ENCODE measurements around the gene CAMK2N2. TPM values are rescaled to one million over a fixed set of nuclear protein-coding genes. Genes with fewer than 3 reads are reported as not detected.

The CAMK2N2 gene
- total and polyA plus RNA-seq, 2 of the 4 experiments (the other 2 are of a cell fraction) = 0.34 TPM; not detected in 1

GRCh38 chr3:184299488-184300377 lies 38.4 kb upstream of the CAMK2N2 start:
- peak; percentile 15 for ATAC-seq (ENCODE audit: low read depth)
- WGBS, 2 experiments (ENCODE audit: extremely low coverage in 2 of 2, insufficient read length in 1 of 2) = 0% methylated on average over 10 of the region's 29 CpGs; no CpG with 5 or more reads in 1 of the 2 experiments
- peak overlapping the region; percentile 85 for H2BK5ac ChIP-seq (ENCODE audit: low read depth, low read length, poor library complexity, severe bottlenecking)

More at GRCh38 chr3:184299488-184300377, 38.4 kb upstream of the CAMK2N2 start:
- Histone ChIP-seq H3K23ac (ENCODE audit: low read depth, low read length) (peak overlapping the region; percentile 96), H2BK120ac (ENCODE audit: low read depth, low read length) (peak overlapping the region; percentile 64), H3K4me2 (ENCODE audit: low read depth, low read length) (peak overlapping the region; percentile 95), H3K27me3 (ENCODE audit: control insufficient read depth, insufficient read depth, low read length) (peaks cover 2% of the 10 kb centered on the region; the same call in 1 of the 2 replicates), H3K56ac (ENCODE audit: extremely low read depth, insufficient read depth, low read length) (peak overlapping the region; percentile 83), H3K9me1 (ENCODE audit: insufficient read depth, low read length) (no peaks in the 10 kb centered on the region; the same call in 1 of the 2 replicates), H3K4me3 (ENCODE audit: insufficient read depth, low read depth, low read length) (peak overlapping the region; percentile 96), H3K14ac (replicated peaks; ENCODE audit: low read depth, low read length) (peak overlapping the region; percentile 62), H2AFZ (replicated peaks; ENCODE audit: low read length, poor library complexity) (peak overlapping the region; percentile 86), H4K20me1 (ENCODE audit: insufficient read depth, low read length) (peaks cover 44% of the 10 kb centered on the region), H3K9me3 (ENCODE audit: control insufficient read depth, insufficient read depth, low read length) (no peaks in the 10 kb centered on the region), H2AK9ac (replicated peaks; ENCODE audit: low read depth, low read length, poor library complexity) (peak overlapping the region; percentile 98), H3K9ac (ENCODE audit: low read depth, low read length) (peak overlapping the region; percentile 93), H2BK15ac (ENCODE audit: low read depth, low read length) (peak overlapping the region; percentile 12; the same call in 1 of the 3 replicates), H4K91ac (ENCODE audit: insufficient read depth, low read depth, low read length) (peak overlapping the region; percentile 57), H3K36me3 (ENCODE audit: control insufficient read depth, insufficient read depth, low read length) (peaks cover 36% of the 10 kb centered on the region), H3K27ac (ENCODE audit: insufficient read depth, low read length) (peak overlapping the region; percentile 91), H4K5ac (ENCODE audit: low read depth, low read length) (peak overlapping the region; percentile 65), H2BK20ac (ENCODE audit: low read depth, low read length) (no peak overlapping the region), H3K18ac (ENCODE audit: low read depth, low read length) (no peak overlapping the region), H4K8ac (ENCODE audit: low read depth in 2 of 2, low read length in 2 of 2) (peak overlapping the region; percentile 0 to 67; a peak in 2 of 4 replicates), H3K4ac (ENCODE audit: low read depth, low read length) (peak overlapping the region; percentile 76), H3K4me1 (ENCODE audit: control insufficient read depth, insufficient read depth, low read length) (peaks cover 2% of the 10 kb centered on the region; the same call in 1 of the 2 replicates), H3K79me1 (ENCODE audit: low read depth in 1 of 2, low read length in 2 of 2) (peaks cover 27 to 49% of the 10 kb centered on the region in 2 experiments), H2AK5ac (ENCODE audit: low read depth, low read length) (peak overlapping the region; percentile 58)
- CTCF ChIA-PET = interaction anchor here (0.9 kb wide), 1 partner anchor 11 kb away, joined by 3 read pairs; no protein-coding TSS in a partner anchor
- peak; percentile 73 for DNase-seq
- intact Hi-C loops (cut with micrococcal nuclease) (loop anchor here (1.0 kb wide), 1 partner anchor 15 kb away; the partner anchor contains the start of gene EIF4G1), in situ Hi-C loops (cut with MboI; ENCODE audit: low sequenced_read_pairs) (no loop called here), dilution Hi-C loops (cut with HindIII; ENCODE audit: low sequenced_read_pairs, unreplicated experiment) (no loop called here)
- BruUV-seq (replicated peaks) = no TSS peak
- POLR2A ChIA-PET (ENCODE audit: unreplicated experiment) = no interaction called here
- TF ChIP-seq ELK1 (IDR thresholded peaks at IDR 0.05; ENCODE audit: borderline replicate concordance, low read depth, low read length) (no peak), MAFK (IDR thresholded peaks at IDR 0.05; ENCODE audit: low read depth, low read length) (no peak), SMC3 (IDR thresholded peaks at IDR 0.05; ENCODE audit: low read depth, low read length) (no peak), MXI1 (IDR thresholded peaks at IDR 0.05; ENCODE audit: borderline replicate concordance, low read depth, low read length) (peak; percentile 76; the same call in 1 of the 2 replicates), RAD21 (IDR thresholded peaks at IDR 0.05; ENCODE audit: low read length) (no peak), NFE2L2 (IDR thresholded peaks at IDR 0.05; ENCODE audit: low read depth, low read length) (no peak), FOS (IDR thresholded peaks at IDR 0.05; ENCODE audit: low read depth, low read length) (peak; percentile 33; the same call in 1 of the 2 replicates), POLR2A (IDR thresholded peaks at IDR 0.05; ENCODE audit: low read depth, low read length) (peak; percentile 61), RFX5 (IDR thresholded peaks at IDR 0.05; ENCODE audit: low read depth, low read length) (no peak), CHD1 (IDR thresholded peaks at IDR 0.05; ENCODE audit: low read depth, low read length) (no peak)

Measured in IMR-90 (cell line).